ENCODE results near the gene CCDC141.

The CCDC141 gene

GRCh38 chr2:178976351-178976750, 73.6 kb downstream of the CCDC141 start:
- no peak for DNase-seq

GRCh38 chr2:178962805-178963433, 87.0 kb downstream of the CCDC141 start:
- no peak for DNase-seq

- DNase-seq = no peak
Measured at GRCh38 chr2:178962152-178962551, 87.8 kb downstream of the CCDC141 start.

GRCh38 chr2:178954049-178954448, 95.9 kb downstream of the CCDC141 start:
- DNase-seq = no peak

GRCh38 chr2:178951266-178952006, 98.5 kb downstream of the CCDC141 start:
- DNase-seq = no peak

- no peak for DNase-seq
Measured at GRCh38 chr2:178949584-178949983, 100.4 kb downstream of the CCDC141 start.

GRCh38 chr2:178949151-178949550, 100.8 kb downstream of the CCDC141 start:
- no peak for DNase-seq

GRCh38 chr2:178947006-178947405, 102.9 kb downstream of the CCDC141 start:
- DNase-seq = no peak

- DNase-seq = no peak
Measured at GRCh38 chr2:178946494-178946893, 103.4 kb downstream of the CCDC141 start.

GRCh38 chr2:178943745-178944144, 106.2 kb downstream of the CCDC141 start:
- no peak for DNase-seq

GRCh38 chr2:178934571-178934970, 115.4 kb downstream of the CCDC141 start:
- no peak for DNase-seq

- no peak for DNase-seq
Measured at GRCh38 chr2:178933493-178933892, 116.4 kb downstream of the CCDC141 start.

GRCh38 chr2:178928077-178928476, 121.9 kb downstream of the CCDC141 start:
- DNase-seq = no peak

GRCh38 chr2:178927173-178927572, 122.8 kb downstream of the CCDC141 start:
- no peak for DNase-seq

GRCh38 chr2:178924817-178925216, 125.1 kb downstream of the CCDC141 start:
- no peak for DNase-seq

GRCh38 chr2:178923546-178923945, 126.4 kb downstream of the CCDC141 start:
- no peak for DNase-seq

GRCh38 chr2:178920916-178921513, 128.9 kb downstream of the CCDC141 start:
- no peak for DNase-seq

GRCh38 chr2:178917555-178917954, 132.4 kb downstream of the CCDC141 start:
- DNase-seq = no peak

- DNase-seq = no peak
Measured at GRCh38 chr2:178915423-178916173, 134.3 kb downstream of the CCDC141 start.

GRCh38 chr2:178914259-178914849, 135.6 kb downstream of the CCDC141 start:
- no peak for DNase-seq

GRCh38 chr2:178913049-178913441, 136.9 kb downstream of the CCDC141 start:
- DNase-seq = no peak

- no peak for DNase-seq
Measured at GRCh38 chr2:178912416-178913048, 137.4 kb downstream of the CCDC141 start.

Data from activated gamma-delta T cell (primary cell).